ENCODE results near the gene NSD1.
A peak's percentile ranks its signal among the peaks of the same experiment; 100 is the strongest.

The NSD1 gene

DNA sequence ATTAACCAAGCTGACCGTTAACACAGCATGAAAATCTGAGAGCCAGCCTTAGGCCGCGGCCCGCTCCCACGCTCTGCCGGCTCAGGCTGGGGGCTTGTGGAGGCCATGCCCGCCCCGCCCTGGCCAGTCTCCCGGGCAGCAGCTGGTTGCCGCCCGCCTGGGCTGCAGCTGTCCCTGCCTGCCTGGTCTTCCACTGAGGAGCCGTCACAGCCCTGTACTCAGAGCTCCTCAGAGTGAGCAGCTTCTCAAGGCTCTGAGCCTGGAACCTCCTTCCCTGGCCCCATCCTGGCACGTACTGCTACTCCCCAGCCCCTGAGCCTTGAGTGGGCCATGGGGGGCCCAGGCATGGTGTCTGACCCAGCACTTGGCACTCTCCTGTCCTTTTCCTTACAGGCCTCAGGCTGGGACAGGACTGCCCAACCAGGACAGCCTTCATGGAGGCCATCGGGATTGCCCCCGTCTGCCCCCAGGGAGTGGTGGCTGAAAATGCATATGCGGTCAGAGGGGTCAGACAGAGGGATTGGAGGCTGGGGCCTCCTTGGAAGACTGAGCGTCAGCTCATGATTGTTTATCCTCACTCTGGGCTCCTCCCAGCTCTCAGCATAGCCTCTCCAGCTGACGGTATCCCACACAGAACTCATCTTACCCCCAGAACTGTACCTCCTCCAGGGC, 35.0 kb upstream of the NSD1 start:
- no peak for DNase-seq (ENCODE audit: low read depth)

DNA sequence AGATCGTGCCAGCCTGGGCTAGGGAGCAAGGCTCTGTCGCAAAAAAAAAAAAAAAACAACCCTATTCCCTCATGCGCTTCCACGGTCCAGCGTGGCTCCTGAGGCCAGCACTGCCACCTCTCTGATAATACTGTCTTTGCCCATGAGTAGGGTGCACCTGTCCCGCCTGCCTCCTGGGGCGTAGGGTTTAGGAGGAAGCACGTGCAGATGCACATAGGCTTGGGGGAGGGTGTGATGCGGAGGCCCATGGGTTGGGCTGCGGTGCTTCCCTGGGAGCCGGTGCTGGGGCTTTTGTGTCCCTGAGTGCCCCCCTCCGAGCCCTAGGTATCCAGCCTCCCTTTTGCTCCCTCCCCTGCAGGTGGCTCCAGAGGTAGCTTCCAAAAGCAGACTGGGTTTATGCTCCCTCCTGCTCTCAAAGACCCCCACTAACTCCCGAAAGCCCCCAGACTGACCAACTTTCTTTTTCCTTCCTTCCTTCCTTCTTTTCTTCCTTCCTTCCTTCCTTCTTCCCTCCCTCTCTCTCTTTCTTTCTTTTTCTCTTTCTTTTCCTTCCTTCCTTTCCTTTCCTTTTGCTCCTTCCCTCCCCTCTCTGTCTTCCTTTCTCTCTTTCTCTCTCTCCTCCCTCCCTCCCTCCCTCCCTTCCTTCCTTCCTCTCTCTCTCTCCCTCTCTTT, 34.0 kb upstream of the NSD1 start:
- DNase-seq (ENCODE audit: low read depth), result no peak

DNA sequence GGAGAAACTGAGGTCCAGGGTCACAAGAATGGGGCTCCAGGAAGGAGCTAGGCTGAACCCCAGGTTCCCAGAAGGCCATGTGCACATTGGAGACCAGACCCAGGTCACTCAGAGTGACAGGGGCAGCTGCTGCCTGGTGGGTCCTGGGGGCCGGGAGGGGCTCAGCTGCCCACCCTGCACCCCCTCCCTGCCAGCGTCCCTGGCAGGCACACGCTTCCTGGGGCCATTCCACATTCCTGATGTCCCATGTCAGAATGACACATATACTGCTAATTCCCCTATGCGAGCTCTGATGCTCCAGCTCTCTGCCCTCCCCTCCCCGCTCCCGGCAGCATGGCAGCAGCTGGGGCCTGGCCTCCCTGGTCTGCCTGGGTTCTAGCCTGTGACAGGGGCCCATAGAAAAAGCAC, 32.9 kb upstream of the NSD1 start:
- peak; percentile 55 for DNase-seq (ENCODE audit: low read depth)

DNA sequence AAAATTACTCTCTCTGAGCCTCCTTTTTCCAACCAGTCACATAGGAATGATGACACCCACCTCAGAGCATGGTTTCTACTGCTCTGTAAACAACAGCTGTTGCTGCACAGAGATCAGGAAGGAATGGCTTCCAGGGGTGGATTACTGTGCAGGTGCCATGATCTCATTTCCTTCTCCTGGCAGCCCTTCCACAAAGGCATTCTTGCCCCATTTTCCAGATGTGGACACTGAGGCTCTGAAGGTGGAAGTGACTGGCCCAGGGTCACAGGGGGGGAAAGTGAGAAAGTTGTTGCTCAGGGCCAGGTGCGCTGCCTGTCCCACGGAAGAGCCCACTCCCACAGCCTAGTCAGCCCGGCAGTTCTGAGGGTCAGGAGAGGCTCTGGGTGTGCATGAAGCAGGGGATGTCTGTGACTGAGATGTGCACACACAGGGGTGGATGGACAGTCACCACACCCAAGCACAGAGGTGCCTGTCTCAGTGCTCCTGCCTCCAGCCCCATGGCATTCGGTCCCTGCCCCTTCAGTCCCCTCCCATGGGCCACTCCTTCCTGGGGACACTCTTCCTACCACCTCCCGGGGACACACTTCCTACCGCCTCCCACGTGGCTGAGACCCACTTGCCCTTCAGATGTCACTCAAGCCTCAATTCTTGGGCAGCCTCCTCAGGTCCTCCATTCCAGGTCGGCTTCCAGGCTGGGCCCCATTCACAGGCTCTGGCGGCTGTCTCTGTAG, 29.9 kb upstream of the NSD1 start:
- DNase-seq (ENCODE audit: low read depth), result no peak

DNA sequence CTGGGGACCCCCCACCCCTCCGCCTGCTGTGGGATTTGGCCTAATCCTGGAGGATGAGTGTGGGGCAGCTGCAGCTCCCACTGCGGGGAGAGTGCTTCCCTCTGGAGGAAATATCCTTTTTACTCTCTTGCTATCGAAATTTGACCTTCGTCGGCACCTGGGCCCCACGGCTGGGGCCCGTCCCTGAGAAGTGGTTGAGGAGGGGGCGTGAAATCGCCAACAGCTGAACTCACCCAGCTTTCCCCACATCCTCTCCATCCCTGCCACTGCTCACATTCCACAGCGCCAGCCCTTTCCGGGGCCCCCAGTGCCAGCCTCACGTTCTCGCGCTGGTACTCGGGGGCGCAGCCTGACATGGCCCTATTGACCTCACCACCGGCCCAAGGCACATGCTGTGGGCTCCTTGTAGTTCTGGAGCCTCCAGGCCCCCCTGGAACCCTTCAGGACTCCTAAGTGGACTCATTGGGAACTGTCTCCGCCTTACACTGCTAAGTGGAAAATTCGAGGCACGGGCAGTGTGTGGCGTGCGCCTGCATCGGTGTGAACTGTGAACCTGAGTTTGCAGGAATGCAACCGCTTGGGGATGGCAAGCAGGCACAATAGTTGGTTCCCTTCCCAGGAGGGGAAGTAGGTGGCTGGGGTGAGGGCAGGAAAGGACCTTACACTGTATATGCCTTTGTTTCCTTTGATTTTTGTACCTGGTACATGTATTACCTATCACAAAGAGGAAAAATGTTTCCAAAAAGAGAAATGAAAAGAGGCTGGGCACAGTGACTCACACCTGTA, 27.7 kb upstream of the NSD1 start:
- DNase-seq (ENCODE audit: low read depth), result no peak

DNA sequence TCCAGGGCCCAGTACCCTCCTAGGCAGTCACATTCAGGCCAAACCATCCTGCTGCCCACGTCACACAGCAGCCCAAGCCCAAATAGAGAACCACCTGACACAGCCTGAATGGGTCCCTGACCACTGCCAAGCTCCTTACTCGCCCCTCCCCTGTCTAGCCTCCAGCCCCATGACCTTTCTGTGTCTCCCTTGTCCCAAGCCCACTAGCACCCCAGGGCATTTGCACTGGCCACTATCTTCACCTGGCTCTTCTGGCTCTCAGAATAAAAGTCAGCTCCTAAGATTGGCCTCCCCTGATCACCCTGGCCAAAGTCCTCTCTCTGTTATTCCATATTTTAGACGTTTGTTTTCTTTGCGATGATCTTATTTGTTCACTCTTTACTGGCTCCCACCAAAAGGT, 26.4 kb upstream of the NSD1 start:
- no peak for DNase-seq (ENCODE audit: low read depth)

DNA sequence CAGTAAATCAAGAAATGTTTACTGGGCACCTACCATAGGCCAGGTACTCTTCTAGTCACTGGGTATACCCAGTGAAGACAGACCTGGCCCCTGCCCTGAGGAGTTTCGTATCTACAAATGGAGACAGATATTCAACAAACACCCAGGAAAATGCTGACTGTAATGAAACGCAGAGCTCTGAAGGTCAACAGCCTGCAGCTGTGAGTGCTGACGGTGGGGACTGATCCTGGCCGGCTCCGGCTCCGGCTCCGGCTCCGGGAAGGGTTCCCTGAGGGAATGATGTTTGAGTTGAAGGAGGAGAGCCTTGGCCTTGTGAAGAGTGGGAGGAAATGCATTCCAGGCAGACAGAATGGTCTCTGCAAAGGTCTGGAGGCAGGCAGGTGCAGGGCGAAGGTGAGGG, 23.8 kb upstream of the NSD1 start:
- no peak for DNase-seq (ENCODE audit: low read depth)

DNA sequence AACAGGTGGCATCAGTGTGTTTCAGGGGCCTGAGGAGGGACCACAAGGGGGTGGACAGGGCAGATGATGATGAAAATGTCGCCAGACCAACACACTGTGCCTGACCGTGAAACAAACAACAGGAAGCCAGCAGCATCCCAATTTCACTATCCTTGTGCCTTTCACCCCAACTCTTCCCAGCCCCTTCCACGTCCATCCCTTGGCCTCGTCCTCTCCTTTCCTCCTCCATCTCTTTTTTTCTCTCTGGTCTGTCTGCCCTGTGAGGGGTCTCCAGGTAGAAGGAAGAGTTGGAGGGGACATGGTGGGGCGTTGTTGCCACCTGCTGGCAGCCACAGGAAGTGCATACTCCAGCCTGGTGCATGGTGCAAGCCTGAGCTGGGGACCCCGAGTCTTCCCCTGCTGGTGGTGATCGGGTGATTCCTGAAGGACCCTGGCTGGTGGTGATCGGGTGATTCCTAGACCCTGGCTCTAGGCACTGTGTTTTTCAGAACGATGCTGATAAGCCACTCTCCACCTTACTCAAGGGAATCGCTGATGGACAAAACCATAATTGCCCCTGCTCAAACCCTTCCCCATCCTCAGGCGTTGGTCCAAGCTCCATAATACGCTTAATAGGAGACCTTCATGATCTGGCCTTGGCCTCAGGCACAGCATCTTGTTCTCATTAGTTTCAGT, 21.7 kb upstream of the NSD1 start:
- peak; percentile 43 for DNase-seq (ENCODE audit: low read depth)

DNA sequence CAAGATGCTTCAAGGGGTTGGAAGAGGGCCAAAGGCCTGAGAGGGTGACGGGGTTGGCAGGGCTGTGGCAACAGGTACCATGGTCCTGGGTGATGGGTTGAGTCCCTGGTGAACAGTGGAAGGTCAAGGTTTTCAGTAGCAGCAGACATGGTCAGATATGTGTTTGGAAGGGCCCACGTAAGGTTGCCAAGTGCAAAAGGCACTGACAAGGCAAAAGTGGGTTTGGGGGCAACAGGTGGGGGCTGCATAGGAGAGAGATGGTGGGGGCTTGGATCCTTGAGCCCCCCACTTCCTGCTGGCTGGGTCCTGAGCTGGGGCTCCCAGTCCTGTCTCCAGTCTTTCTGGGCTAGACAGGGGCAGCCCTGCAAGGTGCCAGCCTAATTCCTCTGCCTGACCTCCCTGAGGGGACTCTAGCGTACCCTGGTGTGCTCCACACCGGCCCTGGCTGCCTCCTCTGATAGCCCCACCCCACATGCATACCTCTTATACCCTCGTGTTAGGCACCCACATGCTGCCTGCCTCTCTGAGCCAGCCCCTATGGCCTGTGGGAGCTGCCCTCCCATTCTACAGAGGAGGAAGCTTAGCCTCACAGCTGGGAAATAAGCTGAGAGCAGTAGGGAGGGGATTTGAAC, 20.9 kb upstream of the NSD1 start:
- no peak for DNase-seq (ENCODE audit: low read depth)

DNA sequence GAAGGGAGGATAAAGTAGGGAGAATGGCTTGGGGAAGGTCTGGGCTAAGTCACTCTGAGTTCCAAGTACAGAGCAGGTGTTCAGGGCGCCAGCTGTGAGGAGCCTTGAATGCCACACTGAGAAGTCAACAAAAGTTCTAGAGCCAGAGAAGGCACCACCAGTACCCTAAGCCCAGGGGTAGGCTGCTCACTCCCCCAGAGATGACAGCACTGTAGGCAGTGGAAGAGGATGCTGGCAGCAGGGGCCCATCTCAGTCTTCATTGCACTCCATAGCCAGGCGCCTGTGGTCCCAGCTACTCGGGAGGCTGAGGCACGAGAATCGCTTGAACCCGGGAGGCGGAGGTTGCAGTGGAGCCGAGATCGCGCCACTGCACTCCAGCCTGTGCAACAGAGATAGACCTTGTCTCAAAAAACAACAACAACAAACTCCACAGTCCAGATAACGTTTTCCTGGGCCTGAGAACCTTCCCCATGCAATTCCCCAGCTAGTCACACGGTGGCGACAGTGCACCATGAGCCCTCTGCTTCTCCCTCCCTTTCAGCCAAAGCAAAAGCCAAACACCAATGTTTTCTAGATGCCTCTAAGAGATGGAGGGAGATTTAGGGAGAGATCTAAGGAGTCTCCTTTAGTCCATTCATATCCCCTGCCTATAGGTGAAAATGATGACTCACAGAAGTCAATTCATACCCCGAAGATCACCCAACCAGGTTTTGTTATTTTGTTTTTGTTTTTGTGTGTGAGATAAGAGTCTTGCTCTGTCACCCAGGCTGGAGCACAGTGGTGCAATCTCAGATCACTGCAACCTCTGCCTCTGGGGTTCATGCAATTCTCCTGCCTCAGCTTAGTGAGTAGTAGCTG, 19.8 kb upstream of the NSD1 start:
- DNase-seq (ENCODE audit: low read depth), result peak; percentile 75

DNA sequence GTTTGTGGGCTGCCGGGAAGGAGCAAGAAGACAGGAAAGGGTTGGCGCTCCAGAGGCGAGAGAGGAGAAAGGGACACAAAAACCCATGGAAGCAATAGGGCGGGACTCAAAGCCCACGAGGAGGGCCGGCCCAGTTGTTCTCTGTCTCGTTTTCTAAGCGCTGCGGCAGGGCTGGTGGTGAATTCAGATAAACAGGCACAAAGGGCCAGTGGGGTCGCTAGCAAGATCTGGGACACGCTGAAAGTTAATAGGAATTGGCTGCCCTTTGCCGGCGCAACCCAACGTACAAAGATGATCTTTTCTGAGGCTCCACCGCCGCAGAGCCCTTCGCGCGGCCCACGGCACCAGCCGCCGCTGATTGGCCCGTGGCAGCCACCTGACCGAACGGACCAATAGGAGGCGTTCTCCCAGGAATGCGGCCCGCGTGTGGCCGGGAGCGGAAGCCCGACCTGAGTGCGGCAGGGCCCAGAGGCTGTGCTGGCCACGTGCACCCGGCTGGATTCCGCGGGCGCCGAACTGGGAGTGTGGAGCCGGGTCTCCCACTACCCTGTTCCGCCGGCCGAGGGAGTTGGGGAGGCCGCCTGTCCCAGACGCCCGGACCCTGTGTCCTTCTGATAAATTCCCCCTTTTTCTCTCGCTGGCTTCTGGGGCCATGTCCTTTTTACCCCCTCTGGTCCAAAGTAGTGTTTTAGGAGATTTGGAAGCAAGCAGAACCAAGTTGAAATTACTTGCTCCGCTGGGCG, 16.8 kb upstream of the NSD1 start:
- DNase-seq (ENCODE audit: low read depth), result peak; percentile 63

DNA sequence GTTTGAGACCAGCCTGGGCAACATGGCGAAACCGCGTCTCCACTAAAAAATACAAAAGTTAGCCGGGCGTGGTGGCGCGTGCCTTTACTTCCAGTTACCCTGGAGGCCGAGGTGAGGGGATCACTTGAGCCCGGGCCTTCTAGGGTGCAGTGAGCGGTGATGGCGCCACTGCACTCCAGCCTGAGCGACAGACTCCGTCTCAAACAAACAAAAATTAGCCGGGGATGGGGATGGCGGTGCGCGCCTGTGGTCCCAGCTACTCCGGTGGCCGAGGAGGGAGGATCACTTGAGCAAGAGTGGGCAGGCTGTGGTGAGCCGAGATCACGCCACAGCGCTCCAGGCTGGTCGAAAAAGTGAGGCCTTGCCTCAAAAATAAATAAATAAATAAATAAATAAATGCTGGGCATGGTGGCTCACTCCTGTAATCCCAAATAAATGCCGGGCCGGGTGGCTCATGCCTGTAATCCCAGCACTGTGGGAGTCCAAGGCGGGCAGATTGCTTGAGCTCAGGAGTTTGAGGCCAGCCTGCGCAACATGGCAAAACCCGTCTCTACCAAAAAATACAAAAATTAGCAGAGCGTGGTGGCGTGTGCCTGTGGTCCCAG, 16.0 kb upstream of the NSD1 start:
- no peak for DNase-seq (ENCODE audit: low read depth)

DNA sequence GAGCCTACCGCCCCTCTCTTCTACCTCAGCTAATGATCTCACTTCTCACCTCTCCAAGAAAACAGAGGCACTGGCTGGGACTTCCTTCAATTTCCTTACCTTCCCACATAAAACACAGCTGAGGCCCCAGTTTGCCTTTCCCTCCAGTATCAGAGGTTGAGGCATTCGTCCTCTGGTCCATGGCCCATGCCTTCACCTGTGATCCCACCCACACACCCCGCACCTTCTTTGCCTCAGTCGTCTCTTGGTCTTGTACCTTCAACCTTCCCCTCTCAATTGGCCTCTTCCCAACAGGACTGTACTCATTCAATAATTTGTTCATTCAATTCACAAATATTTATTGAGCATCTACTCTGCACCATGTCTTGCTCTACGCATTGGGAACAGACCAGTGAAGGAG, 11.0 kb upstream of the NSD1 start:
- DNase-seq (ENCODE audit: low read depth), result no peak

DNA sequence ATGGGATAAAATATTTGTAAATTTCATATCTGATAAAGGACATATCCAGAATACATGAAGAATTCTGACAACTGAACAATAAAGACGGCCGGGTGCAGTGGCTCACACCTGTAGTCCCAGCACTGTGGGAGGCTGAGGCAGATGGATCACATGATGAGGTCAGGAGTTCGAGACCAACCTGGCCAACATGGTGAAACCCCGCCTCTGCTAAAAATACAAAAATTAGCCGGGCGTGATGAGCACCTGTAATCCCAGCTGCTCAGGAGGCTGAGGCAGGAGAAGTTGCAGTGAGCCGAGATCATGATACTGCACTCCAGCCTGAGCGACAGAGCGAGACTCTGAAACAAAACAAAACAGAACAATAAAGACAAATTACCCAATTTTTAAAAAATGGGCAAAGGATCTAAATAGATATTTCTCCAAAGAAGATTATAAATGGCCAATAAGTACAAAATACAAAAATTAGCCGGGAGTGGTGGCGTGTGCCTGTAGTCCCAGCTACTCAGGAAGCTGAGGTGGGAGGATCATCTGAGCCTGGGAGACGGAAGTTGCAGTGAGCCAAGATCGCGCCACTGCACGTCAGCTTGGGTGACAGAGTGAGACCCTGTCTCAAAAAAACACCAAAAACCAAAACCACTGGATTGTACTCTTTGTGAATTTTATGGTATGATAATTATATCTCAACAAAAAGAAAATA, 9.6 kb upstream of the NSD1 start:
- no peak for DNase-seq (ENCODE audit: low read depth)

DNA sequence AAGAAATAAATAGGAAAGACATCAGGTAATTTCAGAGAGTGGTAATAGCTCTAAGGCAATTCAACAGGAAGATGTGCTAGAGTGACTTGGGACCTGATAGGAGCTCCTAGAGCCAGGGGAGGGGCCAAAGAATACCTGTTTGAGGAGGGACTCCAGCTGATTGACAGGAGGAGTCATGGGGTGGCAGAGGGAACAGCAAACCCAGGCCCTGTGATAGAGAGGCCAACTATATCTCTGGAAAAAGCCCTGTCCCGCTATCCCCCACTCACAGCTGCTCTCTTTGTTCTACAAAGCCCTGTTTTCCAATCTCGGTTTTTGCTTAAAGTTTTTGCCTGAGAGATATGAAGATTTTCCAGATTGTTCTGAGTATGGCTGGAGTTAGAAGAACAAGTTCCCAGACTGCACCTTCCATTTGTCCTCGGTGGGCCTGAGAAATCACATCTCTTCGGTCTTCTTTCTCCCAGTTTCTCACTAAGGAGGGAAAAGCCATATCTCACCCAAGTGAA, 9.0 kb upstream of the NSD1 start:
- DNase-seq (ENCODE audit: low read depth), result no peak

DNA sequence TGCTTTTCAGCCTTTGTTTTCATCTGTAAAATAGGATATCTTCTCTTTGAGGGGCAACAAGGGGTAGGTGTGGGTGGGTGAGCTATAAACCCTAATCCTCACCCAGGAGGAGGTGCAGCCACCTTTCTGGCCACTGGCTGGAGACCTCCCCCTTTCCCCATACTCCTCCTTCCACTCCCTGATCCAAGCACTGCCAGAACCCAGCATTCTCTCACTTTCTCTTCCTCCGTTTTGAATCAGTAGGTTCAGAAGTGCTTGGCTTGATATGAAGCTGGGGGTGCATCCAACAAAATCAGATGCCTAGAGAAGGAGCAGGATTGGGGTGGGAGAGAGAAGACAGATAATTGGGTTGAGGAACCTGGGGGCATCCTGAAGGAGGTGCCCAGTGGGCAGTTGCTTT, 6.8 kb upstream of the NSD1 start:
- no peak for DNase-seq (ENCODE audit: low read depth)

DNA sequence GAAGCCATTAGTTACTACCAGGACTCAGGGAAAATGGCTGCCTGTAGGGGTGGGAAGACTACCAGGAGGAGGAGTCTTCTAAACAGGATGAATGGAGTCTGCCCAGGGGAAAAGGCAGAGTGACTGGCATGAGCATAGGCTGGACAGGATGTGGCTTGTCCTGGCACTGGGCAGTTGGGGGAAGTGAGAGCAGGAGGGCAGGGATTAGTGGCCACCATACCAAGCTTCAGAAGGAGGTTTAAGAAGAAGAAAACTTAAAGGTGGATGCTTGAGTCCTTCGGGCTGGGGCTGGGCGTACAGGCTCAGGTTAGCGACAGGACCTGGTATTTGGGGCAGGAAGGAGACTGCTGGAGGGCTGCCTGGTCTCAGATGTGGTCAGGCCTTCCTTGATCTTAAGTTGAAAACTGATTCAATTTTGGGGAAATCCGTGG, 5.0 kb upstream of the NSD1 start:
- DNase-seq (ENCODE audit: low read depth), result peak; percentile 58

DNA sequence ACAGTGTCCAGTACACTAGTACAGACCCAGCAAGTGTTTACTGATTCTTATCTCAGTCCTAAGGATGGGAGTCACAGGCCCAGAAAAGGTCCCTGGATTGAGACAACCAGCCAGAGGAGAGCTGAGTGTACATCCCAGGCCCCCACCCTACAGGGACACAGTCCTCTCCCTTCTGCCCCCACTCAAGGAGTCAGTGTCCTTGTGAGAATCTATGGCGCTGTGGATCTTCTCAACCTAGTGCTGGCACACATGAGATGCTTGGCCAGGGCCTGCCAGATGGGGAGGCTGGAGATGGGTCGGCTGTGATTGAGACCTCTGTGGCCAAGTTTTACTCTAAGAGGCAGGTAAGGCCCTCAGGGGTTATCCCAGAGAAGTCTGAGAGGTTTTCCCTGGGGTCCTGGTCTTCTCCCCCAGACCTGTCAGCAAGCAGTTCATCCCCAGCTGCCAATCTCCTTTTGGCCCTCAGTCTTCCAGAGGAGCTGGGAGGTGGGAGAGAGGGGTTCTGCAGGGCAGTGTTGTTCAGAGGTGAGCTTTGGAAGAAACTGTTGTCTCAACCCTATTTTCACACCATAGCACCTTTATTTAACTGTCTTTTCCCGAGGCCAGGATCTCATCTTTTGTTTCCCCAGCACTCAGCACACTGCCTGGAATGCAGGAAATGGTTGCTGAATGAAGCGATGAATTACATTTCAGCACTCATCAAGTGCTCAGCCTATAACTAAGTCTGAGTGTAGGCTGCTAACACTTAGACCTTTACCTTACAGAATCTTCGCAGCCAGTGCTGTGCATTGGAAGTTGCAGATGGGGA, 3.2 kb upstream of the NSD1 start:
- DNase-seq (ENCODE audit: low read depth), result peak; percentile 71
